Astrocyte of the cerebellum (primary cell): Measurements from ENCODE around the gene RAP1B.

Experiments
- DNase-seq: peaks from one replicate; pipeline ENCODE4 v3.0.0-alpha.2; 2011; ENCODE audit warnings: low read depth
- H3K4me3 ChIP-seq: 2 replicates; pipeline ENCODE4 v1.5.1; 2011; ENCODE audit warnings: mild to moderate bottlenecking, low read depth, low read length, moderate library complexity
- in situ Hi-C: cut with HindIII; loops from 2 replicates; pipeline ENCODE4 v1.10.0; 2017; ENCODE audit warnings: low sequenced_read_pairs
- TF ChIP-seq, protein P1 (sequence below): IDR thresholded peaks from 2 replicates; pipeline ENCODE4 v1.5.1; 2012; ENCODE audit warnings: low read length, low read depth, moderate library complexity, mild to moderate bottlenecking; ENCODE audit errors: missing control alignments

The RAP1B gene

DNA sequence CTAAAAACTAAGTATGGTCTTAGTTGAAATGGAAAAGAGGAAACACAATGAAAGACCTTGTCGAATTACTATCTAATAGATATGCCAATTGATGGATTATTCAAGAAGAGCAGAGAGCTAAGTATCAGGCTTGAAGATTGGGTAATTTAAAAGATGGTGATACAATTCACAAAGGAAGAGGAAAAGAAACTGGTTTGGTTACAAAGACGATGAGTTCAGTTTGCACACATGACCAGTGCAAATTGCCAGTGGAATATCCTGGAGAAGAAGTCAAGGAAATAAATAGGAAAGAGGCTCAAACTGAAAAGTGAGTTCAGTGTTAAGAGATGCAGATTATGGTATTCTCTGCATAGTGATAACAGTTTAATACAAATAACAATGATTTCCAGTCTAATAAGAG lies 2.5 kb upstream of the RAP1B start:
- in situ Hi-C loops, result no loop called here
- no peak overlapping the region for H3K4me3 ChIP-seq
- TF ChIP-seq, protein P1, sequence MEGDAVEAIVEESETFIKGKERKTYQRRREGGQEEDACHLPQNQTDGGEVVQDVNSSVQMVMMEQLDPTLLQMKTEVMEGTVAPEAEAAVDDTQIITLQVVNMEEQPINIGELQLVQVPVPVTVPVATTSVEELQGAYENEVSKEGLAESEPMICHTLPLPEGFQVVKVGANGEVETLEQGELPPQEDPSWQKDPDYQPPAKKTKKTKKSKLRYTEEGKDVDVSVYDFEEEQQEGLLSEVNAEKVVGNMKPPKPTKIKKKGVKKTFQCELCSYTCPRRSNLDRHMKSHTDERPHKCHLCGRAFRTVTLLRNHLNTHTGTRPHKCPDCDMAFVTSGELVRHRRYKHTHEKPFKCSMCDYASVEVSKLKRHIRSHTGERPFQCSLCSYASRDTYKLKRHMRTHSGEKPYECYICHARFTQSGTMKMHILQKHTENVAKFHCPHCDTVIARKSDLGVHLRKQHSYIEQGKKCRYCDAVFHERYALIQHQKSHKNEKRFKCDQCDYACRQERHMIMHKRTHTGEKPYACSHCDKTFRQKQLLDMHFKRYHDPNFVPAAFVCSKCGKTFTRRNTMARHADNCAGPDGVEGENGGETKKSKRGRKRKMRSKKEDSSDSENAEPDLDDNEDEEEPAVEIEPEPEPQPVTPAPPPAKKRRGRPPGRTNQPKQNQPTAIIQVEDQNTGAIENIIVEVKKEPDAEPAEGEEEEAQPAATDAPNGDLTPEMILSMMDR, result no peak
- no peak for DNase-seq

DNA sequence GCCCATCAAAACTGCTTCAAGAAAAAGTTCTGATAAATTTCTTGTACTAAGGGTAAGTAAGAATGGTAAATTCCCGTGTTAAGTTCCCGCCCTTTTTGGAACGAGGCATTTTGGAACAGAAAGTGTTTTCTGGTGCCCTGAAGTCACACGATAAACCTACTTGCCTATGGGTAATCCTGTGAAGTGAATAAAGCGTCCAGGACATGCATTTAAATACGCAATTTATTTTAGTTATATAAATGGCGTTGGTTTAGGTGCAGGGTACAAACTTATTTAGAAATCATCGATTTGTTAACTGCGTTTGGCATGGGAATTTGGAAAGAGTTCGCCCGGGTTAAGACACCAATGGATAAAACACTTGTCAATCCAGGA lies 715 bp upstream of the RAP1B start:
- in situ Hi-C loops, result no loop called here
- peak overlapping the region; percentile 75 for H3K4me3 ChIP-seq
- DNase-seq, result no peak
- TF ChIP-seq, protein P1, result no peak

DNA sequence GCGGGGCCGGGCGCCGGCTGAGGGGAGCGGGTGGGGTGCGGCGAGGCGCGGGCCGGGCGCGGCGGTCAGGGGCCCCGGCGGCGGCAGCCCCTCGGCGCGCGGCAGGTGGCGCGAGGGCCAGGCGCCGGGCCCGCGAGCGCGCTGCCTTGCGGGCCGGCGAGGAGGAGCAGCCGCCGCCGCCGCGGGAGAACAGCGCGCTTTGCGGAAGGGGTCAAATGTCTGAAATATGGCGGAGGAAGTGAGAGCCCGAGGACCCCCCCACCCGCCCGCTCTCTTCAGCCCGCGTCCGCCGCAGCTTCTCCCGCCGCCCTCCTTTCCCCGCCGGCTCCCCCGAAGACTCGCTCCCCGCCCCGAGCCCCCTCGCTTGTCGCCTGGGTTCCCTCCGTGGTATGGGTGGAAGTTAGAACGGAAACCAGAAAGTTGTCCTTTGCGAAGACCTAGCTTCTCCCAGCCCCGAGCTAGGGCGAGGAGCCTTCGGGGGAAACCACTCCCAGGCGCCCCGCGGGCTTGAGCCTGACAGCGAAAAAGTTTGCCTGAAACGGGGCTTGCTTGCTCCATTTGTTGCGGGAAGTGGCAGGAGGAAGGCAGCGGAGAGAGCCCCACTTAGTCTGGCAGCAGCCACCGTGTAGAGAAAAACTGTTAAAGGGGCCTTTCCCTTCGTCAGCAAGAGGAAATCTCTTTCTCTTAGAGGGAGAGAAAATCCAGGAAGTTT lies 551 bp downstream of the RAP1B start:
- peak overlapping the region; percentile 75 for H3K4me3 ChIP-seq
- peak; percentile 48 for DNase-seq
- in situ Hi-C loops, result no loop called here
- TF ChIP-seq, protein P1, result no peak

DNA sequence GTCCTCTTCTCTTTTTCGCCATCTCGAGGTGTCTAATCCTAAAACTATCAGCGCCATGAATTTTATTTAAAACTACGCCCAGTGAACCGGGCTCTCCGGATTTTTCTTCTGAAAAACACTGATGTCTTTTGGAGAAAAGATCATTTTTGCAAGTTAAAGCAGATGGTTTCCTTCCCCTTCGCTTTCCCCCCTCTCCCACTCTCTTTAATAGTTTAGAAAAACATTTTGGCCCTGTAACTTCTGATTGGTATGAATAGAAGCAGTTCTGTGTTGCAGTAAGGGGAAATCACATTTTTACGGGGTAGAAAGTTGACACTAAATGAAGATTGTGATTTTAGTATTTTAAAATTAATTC lies 1.1 kb downstream of the RAP1B start:
- H3K4me3 ChIP-seq, result peak overlapping the region; percentile 75
- DNase-seq, result no peak
- in situ Hi-C loops, result no loop called here
- TF ChIP-seq, protein P1, result no peak

DNA sequence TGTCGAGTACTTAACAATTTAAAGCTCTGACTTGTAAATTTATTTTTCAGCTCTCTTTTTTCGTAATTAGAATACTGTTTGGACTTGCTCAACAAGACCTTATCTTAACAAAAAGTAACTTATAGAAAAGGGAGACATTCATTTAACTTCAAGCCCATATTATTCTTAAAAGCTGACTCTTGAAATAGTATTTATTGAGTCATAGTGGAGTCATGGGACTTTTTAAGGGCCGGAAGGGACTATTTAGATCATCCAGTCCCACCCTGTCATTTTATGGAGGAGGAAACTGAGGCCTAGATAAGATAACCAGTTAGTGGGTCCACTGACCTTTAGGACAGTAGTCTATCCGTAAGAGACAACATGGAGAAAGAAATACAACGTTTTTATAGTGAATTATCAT lies 1.5 kb downstream of the RAP1B start:
- in situ Hi-C loops, result no loop called here
- no peak for DNase-seq
- peak overlapping the region; percentile 75 for H3K4me3 ChIP-seq
- TF ChIP-seq, protein P1, result no peak

DNA sequence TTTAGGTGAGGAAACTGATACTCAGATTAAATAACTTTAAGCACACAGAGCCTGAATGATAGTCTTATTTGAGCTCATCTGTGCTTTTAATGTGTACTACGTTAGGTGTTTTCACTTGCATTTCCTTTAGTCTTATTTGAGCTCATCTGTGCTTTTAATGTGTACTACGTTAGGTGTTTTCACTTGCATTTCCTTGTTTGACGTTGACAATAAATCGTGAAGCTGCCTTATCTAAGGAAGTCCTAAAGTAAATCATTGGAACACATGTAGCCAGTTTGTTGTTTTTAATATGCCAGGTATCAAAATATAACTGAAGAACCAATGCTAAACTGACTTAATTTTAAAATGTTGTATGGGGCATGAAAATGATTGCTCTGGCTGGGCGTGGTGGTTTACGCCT lies 2.0 kb downstream of the RAP1B start:
- in situ Hi-C loops, result no loop called here
- DNase-seq, result no peak
- TF ChIP-seq, protein P1, result no peak
- peak overlapping the region; percentile 75 for H3K4me3 ChIP-seq
